ENCODE results near the gene SNX33.
A peak's percentile ranks its signal among the peaks of the same experiment; 100 is the strongest.
"Not testable (repeated sequence)": the region's sequence is repeated elsewhere in the genome, so short reads cannot be mapped to it uniquely, and the experiment has no call there.

Gene SNX33

GRCh38 chr15:75680007-75680789 is 32.5 kb downstream of the SNX33 start:
- DNase-seq (ENCODE audit: low read depth in 4 of 4, low spot score in 1 of 4): no peak

- DNase-seq (ENCODE audit: low read depth in 4 of 4, low spot score in 1 of 4): no peak
These were observed 34.7 kb downstream of the SNX33 start for GRCh38 chr15:75682181-75683135.

- peak; percentile 25 to 60 (median 52) for DNase-seq (ENCODE audit: low read depth in 4 of 4, low spot score in 1 of 4)
These were observed 36.1 kb downstream of the SNX33 start for GRCh38 chr15:75683646-75684312.

- no peak for DNase-seq (ENCODE audit: low read depth in 4 of 4, low spot score in 1 of 4)
These were observed 36.9 kb downstream of the SNX33 start for GRCh38 chr15:75684648-75685047.

GRCh38 chr15:75685195-75685594 is 37.5 kb downstream of the SNX33 start:
- no peak for DNase-seq (ENCODE audit: low read depth in 4 of 4, low spot score in 1 of 4)

- DNase-seq (ENCODE audit: low read depth in 4 of 4, low spot score in 1 of 4): peak; percentile 34 to 67 (median 60)
These were observed 38.5 kb downstream of the SNX33 start for GRCh38 chr15:75686212-75686642.

- no peak for DNase-seq (ENCODE audit: low read depth in 4 of 4, low spot score in 1 of 4)
These were observed 40.0 kb downstream of the SNX33 start for GRCh38 chr15:75687486-75688277.

GRCh38 chr15:75688278-75688557 is 40.5 kb downstream of the SNX33 start:
- DNase-seq (ENCODE audit: low read depth in 4 of 4, low spot score in 1 of 4): no peak

GRCh38 chr15:75688831-75689230 is 41.1 kb downstream of the SNX33 start:
- no peak for DNase-seq (ENCODE audit: low read depth in 4 of 4, low spot score in 1 of 4)

GRCh38 chr15:75689429-75689828 is 41.7 kb downstream of the SNX33 start:
- not testable (repeated sequence) for DNase-seq (ENCODE audit: low read depth in 4 of 4, low spot score in 1 of 4)

- DNase-seq (ENCODE audit: low read depth in 4 of 4, low spot score in 1 of 4): not testable (repeated sequence)
These were observed 44.6 kb downstream of the SNX33 start for GRCh38 chr15:75692311-75692710.

- DNase-seq (ENCODE audit: low read depth in 4 of 4, low spot score in 1 of 4): not testable (repeated sequence)
These were observed 45.3 kb downstream of the SNX33 start for GRCh38 chr15:75693028-75693427.

GRCh38 chr15:75693501-75694240 is 46.0 kb downstream of the SNX33 start:
- DNase-seq (ENCODE audit: low read depth in 4 of 4, low spot score in 1 of 4): no peak

- DNase-seq (ENCODE audit: low read depth in 4 of 4, low spot score in 1 of 4): no peak
These were observed 46.8 kb downstream of the SNX33 start for GRCh38 chr15:75694241-75695182.

GRCh38 chr15:75695220-75695619 is 47.5 kb downstream of the SNX33 start:
- DNase-seq (ENCODE audit: low read depth in 4 of 4, low spot score in 1 of 4): no peak

- no peak for DNase-seq (ENCODE audit: low read depth in 4 of 4, low spot score in 1 of 4)
These were observed 48.1 kb downstream of the SNX33 start for GRCh38 chr15:75695634-75696310.

- no peak for DNase-seq (ENCODE audit: low read depth in 4 of 4, low spot score in 1 of 4)
These were observed 48.6 kb downstream of the SNX33 start for GRCh38 chr15:75696311-75696720.

GRCh38 chr15:75696854-75697259 is 49.1 kb downstream of the SNX33 start:
- DNase-seq (ENCODE audit: low read depth in 4 of 4, low spot score in 1 of 4): no peak

Measured in stimulated activated CD4-positive, alpha-beta T cell treated with anti-CD3 and anti-CD28 coated beads, Interleukin-1b, Interleukin-23, amount 100 ng/mL, for 24 hours (primary cell).